GM10847 (cell line): ENCODE measurements around the gene TTC1.

ENCODE experiments used
- POLR2A ChIP-seq: IDR thresholded peaks from 2 replicates; pipeline ENCODE4 v1.6.1; 2011; ENCODE audit not compliant: insufficient read length; ENCODE audit errors: extremely low read depth

Gene TTC1

GRCh38 chr5:160054047-160054446 is 45.1 kb downstream of the TTC1 start:
- no peak for TF ChIP-seq POLR2A

GRCh38 chr5:160054831-160055230 is 45.9 kb downstream of the TTC1 start:
- no peak for TF ChIP-seq POLR2A

GRCh38 chr5:160057256-160057655 is 48.3 kb downstream of the TTC1 start:
- no peak for TF ChIP-seq POLR2A

GRCh38 chr5:160060001-160060400 is 51.1 kb downstream of the TTC1 start:
- no peak for TF ChIP-seq POLR2A

GRCh38 chr5:160061770-160062169 is 52.8 kb downstream of the TTC1 start:
- no peak for TF ChIP-seq POLR2A

GRCh38 chr5:160064417-160064810 is 55.5 kb downstream of the TTC1 start:
- TF ChIP-seq POLR2A: no peak

- no peak for TF ChIP-seq POLR2A
Observed at GRCh38 chr5:160064995-160065614, 56.2 kb downstream of the TTC1 start.

- TF ChIP-seq POLR2A: no peak
Observed at GRCh38 chr5:160071516-160071915, 62.6 kb downstream of the TTC1 start.

- no peak for TF ChIP-seq POLR2A
Observed at GRCh38 chr5:160071916-160072315, 63.0 kb downstream of the TTC1 start.

GRCh38 chr5:160075073-160075472 is 66.1 kb downstream of the TTC1 start:
- TF ChIP-seq POLR2A: no peak

- no peak for TF ChIP-seq POLR2A
Observed at GRCh38 chr5:160076997-160077396, 68.1 kb downstream of the TTC1 start.

- no peak for TF ChIP-seq POLR2A
Observed at GRCh38 chr5:160079753-160080152, 70.8 kb downstream of the TTC1 start.

GRCh38 chr5:160081495-160081894 is 72.6 kb downstream of the TTC1 start:
- no peak for TF ChIP-seq POLR2A

- TF ChIP-seq POLR2A: no peak
Observed at GRCh38 chr5:160082614-160083500, 73.9 kb downstream of the TTC1 start.

GRCh38 chr5:160083501-160083900 is 74.6 kb downstream of the TTC1 start:
- TF ChIP-seq POLR2A: no peak

GRCh38 chr5:160084144-160084543 is 75.2 kb downstream of the TTC1 start:
- TF ChIP-seq POLR2A: no peak
